Lower leg skin (tissue), 3 donors: ENCODE results near the gene CADPS2.

Experiments
- CTCF ChIP-seq, 3 donors: fragments of 450-650 bp; IDR thresholded peaks; one replicate each; pipeline ENCODE4 v1.5.1; 2016; ENCODE audit warnings: antibody characterized with exemption in 3 of 3, mild to moderate bottlenecking in 3 of 3, moderate library complexity in 2 of 3
- POLR2A ChIP-seq, 2 donors: fragments of 450-650 bp; IDR thresholded peaks; one replicate each; pipeline ENCODE4 v1.6.1; 2016 to 2017; ENCODE audit warnings: antibody characterized with exemption in 2 of 2, mild to moderate bottlenecking in 1 of 2, moderate library complexity in 1 of 2

GRCh38 chr7:122299624-122300210, 586.5 kb downstream of the CADPS2 start:
- TF ChIP-seq CTCF (IDR thresholded peaks at IDR 0.05) (no peak), POLR2A (IDR thresholded peaks at IDR 0.05) (no peak)
